Activated CD8-positive, alpha-beta memory T cell treated with anti-CD3 and anti-CD28 coated beads for 48 hours (primary cell): Measurements from ENCODE around the gene C1GALT1.

Experiments
- DNase-seq, 3 experiments: peaks; one replicate each; pipeline ENCODE4 v3.0.0-alpha.2; 2020; ENCODE audit warnings: low read depth in 2 of 3, low spot score in 2 of 3

Gene C1GALT1

DNA sequence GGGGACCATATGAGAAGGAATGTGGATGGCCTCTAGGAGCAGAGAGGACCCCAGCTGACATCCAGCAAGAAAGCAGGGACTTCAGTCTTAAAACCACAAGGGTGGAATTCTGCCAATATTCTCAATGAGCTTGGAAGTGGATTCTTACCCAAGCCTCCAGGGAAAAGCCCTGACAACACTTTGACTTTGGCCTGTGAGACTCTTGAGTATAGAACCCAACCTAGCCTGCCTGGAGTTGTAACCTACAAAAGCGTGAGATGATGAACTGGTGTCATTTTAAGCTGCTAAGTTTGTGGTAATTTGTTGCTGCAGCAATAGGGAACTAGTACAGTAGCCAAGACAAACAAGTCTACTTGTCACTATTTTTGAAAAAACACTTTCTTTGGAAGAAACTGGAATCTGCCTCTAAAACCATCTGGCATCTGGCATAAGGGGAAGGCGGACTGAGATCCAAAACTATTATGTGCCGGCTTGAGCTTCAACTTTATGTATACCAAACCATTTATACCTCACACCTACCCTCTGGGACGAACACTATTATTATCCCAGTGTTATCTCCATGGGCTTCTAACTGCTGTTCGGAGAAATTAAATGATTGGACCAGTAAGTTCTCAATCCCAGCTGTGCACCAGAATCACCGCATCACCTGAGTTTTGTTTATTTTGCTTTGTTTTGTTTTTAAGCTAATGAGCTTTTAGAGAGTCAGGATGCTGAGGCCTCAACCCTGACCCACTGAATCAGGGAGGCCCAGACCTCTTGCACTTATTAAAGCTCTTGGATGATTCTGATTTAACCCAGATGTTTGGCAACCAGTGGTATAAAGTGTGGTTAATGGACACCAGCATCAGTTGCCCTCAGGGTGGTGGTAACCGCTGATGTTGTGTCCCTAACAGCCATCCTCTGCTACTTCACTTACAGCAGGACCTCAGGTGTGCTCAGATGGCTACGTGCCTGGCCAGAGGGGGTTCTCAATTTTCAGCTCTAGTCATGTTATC is 83.0 kb downstream of the C1GALT1 start:
- DNase-seq = no peak

GRCh38 chr7:7266257-7266881 is 84.0 kb downstream of the C1GALT1 start:
- DNase-seq = no peak

- no peak for DNase-seq
Observed at GRCh38 chr7:7271094-7271874, 88.9 kb downstream of the C1GALT1 start.

DNA sequence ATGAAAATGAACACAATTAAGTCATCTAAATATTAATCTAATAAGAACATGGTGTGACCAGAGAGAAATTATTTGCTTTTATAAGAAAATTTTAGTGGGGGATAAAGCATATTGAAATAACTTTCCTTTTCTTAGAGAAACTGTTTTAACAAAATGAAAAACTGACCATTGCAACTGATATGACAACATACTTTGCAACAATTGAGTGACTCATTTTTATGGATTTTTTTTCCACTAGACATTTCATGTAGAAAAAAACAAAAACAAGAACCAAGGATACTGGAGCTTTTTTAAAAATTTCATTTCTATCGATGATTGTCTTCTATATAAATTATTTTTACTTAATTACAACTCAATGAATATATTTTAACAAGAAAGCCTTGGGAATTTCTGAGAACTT is 90.0 kb downstream of the C1GALT1 start:
- DNase-seq = no peak

- no peak for DNase-seq
Observed at GRCh38 chr7:7274782-7275181, 92.4 kb downstream of the C1GALT1 start.

- DNase-seq = no peak
Observed at GRCh38 chr7:7276161-7276560, 93.8 kb downstream of the C1GALT1 start.

- no peak for DNase-seq
Observed at GRCh38 chr7:7290429-7291122, 108.2 kb downstream of the C1GALT1 start.

- no peak for DNase-seq
Observed at GRCh38 chr7:7292085-7292484, 109.7 kb downstream of the C1GALT1 start.

DNA sequence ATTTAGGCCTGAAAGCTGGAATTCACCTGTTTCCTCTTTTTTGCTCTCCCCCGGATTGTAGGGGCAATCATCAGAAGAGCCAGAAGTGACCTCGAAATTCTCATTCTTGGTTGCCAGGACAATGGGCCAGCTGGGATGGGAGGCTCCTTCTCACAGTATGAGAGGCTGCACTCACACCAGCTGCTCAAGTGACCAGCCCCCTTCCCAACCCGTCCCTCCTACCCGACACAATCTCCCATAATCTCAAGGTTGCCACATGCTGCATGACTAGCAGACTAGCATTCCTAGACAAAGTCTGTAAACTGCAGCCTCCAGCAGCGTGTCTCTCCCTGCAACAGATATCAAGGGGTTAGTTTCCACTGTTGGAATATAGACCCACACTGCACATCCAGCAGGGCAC is 110.3 kb downstream of the C1GALT1 start:
- no peak for DNase-seq

GRCh38 chr7:7293092-7293491 is 110.7 kb downstream of the C1GALT1 start:
- no peak for DNase-seq

- DNase-seq = no peak
Observed at GRCh38 chr7:7294911-7295310, 112.6 kb downstream of the C1GALT1 start.
